Osteoblast (primary cell): ENCODE measurements around the gene AIRE. TPM values are rescaled to one million over a fixed set of nuclear protein-coding genes. Genes with fewer than 3 reads are reported as not detected.

Experiments
- DNase-seq: peaks from one replicate; pipeline ENCODE4 v3.0.0; 2011; ENCODE audit warnings: low spot score, mixed read lengths; ENCODE audit not compliant: insufficient read length; ENCODE audit errors: missing footprints
- H2AFZ ChIP-seq: 2 replicates; pipeline ENCODE4 v1.6.0; 2011; ENCODE audit warnings: mild to moderate bottlenecking, low read length
- H3K27ac ChIP-seq: 2 replicates; pipeline ENCODE4 v1.5.1; 2011; ENCODE audit warnings: mild to moderate bottlenecking, low read depth, low read length, moderate library complexity
- H3K27me3 ChIP-seq: 2 replicates; pipeline ENCODE4 v1.6.0; 2012; ENCODE audit warnings: mild to moderate bottlenecking, control low read depth, inconsistent platforms, low read length, moderate library complexity; ENCODE audit not compliant: insufficient read depth
- H3K36me3 ChIP-seq: 2 replicates; pipeline ENCODE4 v1.5.1; 2011; ENCODE audit warnings: mild to moderate bottlenecking, low read length, control low read depth, moderate library complexity; ENCODE audit not compliant: insufficient read depth
- H3K4me1 ChIP-seq: 2 replicates; pipeline ENCODE4 v1.5.1; 2011; ENCODE audit warnings: mild to moderate bottlenecking, low read length, control low read depth, moderate library complexity; ENCODE audit not compliant: insufficient read depth
- H3K4me2 ChIP-seq: 2 replicates; pipeline ENCODE4 v1.6.0; 2011; ENCODE audit warnings: mild to moderate bottlenecking, low read length; ENCODE audit not compliant: insufficient read depth
- H3K4me3 ChIP-seq: fragments of 200-600 bp; sonication (generic); 3 replicates; pipeline ENCODE4 v1.5.1; 2012; ENCODE audit warnings: mild to moderate bottlenecking, low read length, inconsistent platforms; ENCODE audit not compliant: insufficient read depth
- H3K79me2 ChIP-seq: 2 replicates; pipeline ENCODE4 v1.6.0; 2012; ENCODE audit warnings: mild to moderate bottlenecking, low read length, control low read depth, inconsistent platforms; ENCODE audit not compliant: insufficient read depth
- H3K9me3 ChIP-seq: 2 replicates; pipeline ENCODE4 v1.5.1; 2011; ENCODE audit warnings: low read depth, low read length, control low read depth
- H4K20me1 ChIP-seq: 2 replicates; pipeline ENCODE4 v1.6.0; 2012; ENCODE audit warnings: mild to moderate bottlenecking, low read length, control low read depth; ENCODE audit not compliant: insufficient read depth
- small RNA-seq: library from RNA; depleted of rRNA; stranded (forward); fragments of <200 nt; gene quantifications from one replicate; pipeline ENCODE3, GENCODE V24; 2012
- total RNA-seq: library from RNA; depleted of rRNA; stranded (reverse); fragments of >200 nt; gene quantifications from 2 replicates; pipeline ENCODE4 v1.2.3, GENCODE V29; 2012
- TF ChIP-seq, protein P1 (sequence below): IDR thresholded peaks from 2 replicates; pipeline ENCODE4 v1.5.1; 2011; ENCODE audit warnings: mild to moderate bottlenecking, low read depth, low read length, moderate library complexity; ENCODE audit errors: extremely low read depth

Gene AIRE
- total RNA-seq, 1 donor, result not detected

GRCh38 chr21:44344541-44345183 lies 59.0 kb downstream of the AIRE start:
- peak; percentile 29 for DNase-seq
- Histone ChIP-seq H3K79me2 (no peaks in the 10 kb centered on the region), H4K20me1 (no peaks in the 10 kb centered on the region), H3K4me3 (no peak overlapping the region), H3K27ac (no peak overlapping the region), H3K27me3 (peaks cover 12% of the 10 kb centered on the region), H3K36me3 (no peaks in the 10 kb centered on the region), H3K9me3 (no peaks in the 10 kb centered on the region), H3K4me1 (peaks cover 4% of the 10 kb centered on the region), H2AFZ (no peak overlapping the region), H3K4me2 (no peak overlapping the region)
- TF ChIP-seq, protein P1, sequence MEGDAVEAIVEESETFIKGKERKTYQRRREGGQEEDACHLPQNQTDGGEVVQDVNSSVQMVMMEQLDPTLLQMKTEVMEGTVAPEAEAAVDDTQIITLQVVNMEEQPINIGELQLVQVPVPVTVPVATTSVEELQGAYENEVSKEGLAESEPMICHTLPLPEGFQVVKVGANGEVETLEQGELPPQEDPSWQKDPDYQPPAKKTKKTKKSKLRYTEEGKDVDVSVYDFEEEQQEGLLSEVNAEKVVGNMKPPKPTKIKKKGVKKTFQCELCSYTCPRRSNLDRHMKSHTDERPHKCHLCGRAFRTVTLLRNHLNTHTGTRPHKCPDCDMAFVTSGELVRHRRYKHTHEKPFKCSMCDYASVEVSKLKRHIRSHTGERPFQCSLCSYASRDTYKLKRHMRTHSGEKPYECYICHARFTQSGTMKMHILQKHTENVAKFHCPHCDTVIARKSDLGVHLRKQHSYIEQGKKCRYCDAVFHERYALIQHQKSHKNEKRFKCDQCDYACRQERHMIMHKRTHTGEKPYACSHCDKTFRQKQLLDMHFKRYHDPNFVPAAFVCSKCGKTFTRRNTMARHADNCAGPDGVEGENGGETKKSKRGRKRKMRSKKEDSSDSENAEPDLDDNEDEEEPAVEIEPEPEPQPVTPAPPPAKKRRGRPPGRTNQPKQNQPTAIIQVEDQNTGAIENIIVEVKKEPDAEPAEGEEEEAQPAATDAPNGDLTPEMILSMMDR, result no peak

GRCh38 chr21:44345495-44345894 lies 59.8 kb downstream of the AIRE start:
- peaks cover 12% of the 10 kb centered on the region for H3K27me3 ChIP-seq
- DNase-seq, result peak; percentile 71

GRCh38 chr21:44347911-44348451 lies 62.3 kb downstream of the AIRE start:
- TF ChIP-seq, protein P1, result no peak
- Histone ChIP-seq H3K4me2 (no peak overlapping the region), H3K9me3 (no peaks in the 10 kb centered on the region), H3K4me1 (no peaks in the 10 kb centered on the region), H3K36me3 (no peaks in the 10 kb centered on the region), H3K27ac (no peak overlapping the region), H4K20me1 (no peaks in the 10 kb centered on the region), H3K4me3 (no peak overlapping the region), H3K79me2 (no peaks in the 10 kb centered on the region), H3K27me3 (peaks cover 23% of the 10 kb centered on the region), H2AFZ (no peak overlapping the region)
- peak; percentile 62 for DNase-seq

More at GRCh38 chr21:44345495-44345894, 59.8 kb downstream of the AIRE start:
- no peaks in the 10 kb centered on the region for H3K36me3 ChIP-seq
- no peak overlapping the region for H2AFZ ChIP-seq
- no peak overlapping the region for H3K27ac ChIP-seq
- H3K9me3 ChIP-seq, result no peaks in the 10 kb centered on the region
- H3K79me2 ChIP-seq, result no peaks in the 10 kb centered on the region
- TF ChIP-seq, protein P1, result no peak
- no peaks in the 10 kb centered on the region for H3K4me1 ChIP-seq
- H3K4me3 ChIP-seq, result no peak overlapping the region
- H3K4me2 ChIP-seq, result no peak overlapping the region
- H4K20me1 ChIP-seq, result no peaks in the 10 kb centered on the region

Small RNA genes lying within 50 kb of the gene (small RNA-seq; reads per million reads assigned to genes)
- gene AP001059.3, result not detected

Other genes with a start within 250 kb of the AIRE start
- gene PWP2, start 178.5 kb upstream of the AIRE start, total RNA-seq, result 2.2 and 2.7 TPM in 2 replicates
- 8.8 and 16.3 TPM in 2 replicates for gene GATD3, start 152.2 kb upstream of the AIRE start, total RNA-seq
- gene ICOSLG, start 44.9 kb upstream of the AIRE start, total RNA-seq, result 0.29 TPM in 1 of 2 replicates, not detected in the other
- gene DNMT3L, start 24.0 kb upstream of the AIRE start, total RNA-seq, result not detected in 2 replicates
- gene PFKL, start 14.2 kb downstream of the AIRE start, total RNA-seq, result 93.1 and 114 TPM in 2 replicates
- gene CFAP410, start 53.5 kb downstream of the AIRE start, total RNA-seq, result 14.5 and 15.0 TPM in 2 replicates
- under 0.01 and 0.36 TPM in 2 replicates for gene TRPM2, start 67.7 kb downstream of the AIRE start, total RNA-seq
- gene LRRC3, start 169.6 kb downstream of the AIRE start, total RNA-seq, result 0.72 and 0.88 TPM in 2 replicates